ENCODE measurements around the gene GPD2. TPM values are rescaled to one million over a fixed set of nuclear protein-coding genes. Genes with fewer than 3 reads are reported as not detected.

GPD2 gene
- total RNA-seq, 1 experiment from 2014 or later = not detected

GRCh38 chr2:156622491-156622890 is 186.3 kb downstream of the GPD2 start:
- Histone ChIP-seq H3K79me2 (ENCODE audit: low read length) (no peaks in the 10 kb centered on the region), H3K4me3 (ENCODE audit: low read length) (no peak overlapping the region), H3K9ac (ENCODE audit: low read length) (no peak overlapping the region), H3K9me2 (replicated peaks; ENCODE audit: insufficient read depth, low read length) (no peaks in the 10 kb centered on the region), H3K4me2 (ENCODE audit: low read depth, low read length, poor library complexity, severe bottlenecking) (no peak overlapping the region), H3K9me3 (ENCODE audit: low read length) (peaks cover 11% of the 10 kb centered on the region), H3K4me1 (ENCODE audit: low read length) (no peaks in the 10 kb centered on the region), H2AFZ (ENCODE audit: low read length) (no peak overlapping the region), H3K27me3 (ENCODE audit: low read length) (no peaks in the 10 kb centered on the region), H4K20me1 (ENCODE audit: insufficient read depth, low read depth, low read length) (no peaks in the 10 kb centered on the region), H3K36me3 (ENCODE audit: insufficient read depth, low read length) (no peaks in the 10 kb centered on the region), H3K27ac (ENCODE audit: low read length) (no peak overlapping the region)
- no peak for DNase-seq

- H4K20me1 ChIP-seq (ENCODE audit: insufficient read depth, low read depth, low read length) = no peaks in the 10 kb centered on the region
- no peak overlapping the region for H3K4me3 ChIP-seq (ENCODE audit: low read length)
- no peak overlapping the region for H2AFZ ChIP-seq (ENCODE audit: low read length)
- H3K27ac ChIP-seq (ENCODE audit: low read length) = no peak overlapping the region
- no peaks in the 10 kb centered on the region for H3K9me2 ChIP-seq (replicated peaks; ENCODE audit: insufficient read depth, low read length)
- no peak for DNase-seq
- no peaks in the 10 kb centered on the region for H3K4me1 ChIP-seq (ENCODE audit: low read length)
- no peak overlapping the region for H3K9ac ChIP-seq (ENCODE audit: low read length)
- no peaks in the 10 kb centered on the region for H3K27me3 ChIP-seq (ENCODE audit: low read length)
- H3K9me3 ChIP-seq (ENCODE audit: low read length) = peaks cover 23% of the 10 kb centered on the region
- no peaks in the 10 kb centered on the region for H3K36me3 ChIP-seq (ENCODE audit: insufficient read depth, low read length)
- H3K79me2 ChIP-seq (ENCODE audit: low read length) = no peaks in the 10 kb centered on the region
- H3K4me2 ChIP-seq (ENCODE audit: low read depth, low read length, poor library complexity, severe bottlenecking) = no peak overlapping the region
These were observed 189.4 kb downstream of the GPD2 start for GRCh38 chr2:156625360-156626170.

GRCh38 chr2:156626931-156627330 is 190.8 kb downstream of the GPD2 start:
- Histone ChIP-seq H3K4me2 (ENCODE audit: low read depth, low read length, poor library complexity, severe bottlenecking) (no peak overlapping the region), H3K9ac (ENCODE audit: low read length) (no peak overlapping the region), H4K20me1 (ENCODE audit: insufficient read depth, low read depth, low read length) (no peaks in the 10 kb centered on the region), H3K4me1 (ENCODE audit: low read length) (no peaks in the 10 kb centered on the region), H3K9me3 (ENCODE audit: low read length) (peaks cover 20% of the 10 kb centered on the region), H3K27ac (ENCODE audit: low read length) (no peak overlapping the region), H3K4me3 (ENCODE audit: low read length) (no peak overlapping the region), H3K9me2 (replicated peaks; ENCODE audit: insufficient read depth, low read length) (no peaks in the 10 kb centered on the region), H3K27me3 (ENCODE audit: low read length) (no peaks in the 10 kb centered on the region), H3K36me3 (ENCODE audit: insufficient read depth, low read length) (no peaks in the 10 kb centered on the region), H3K79me2 (ENCODE audit: low read length) (no peaks in the 10 kb centered on the region), H2AFZ (ENCODE audit: low read length) (no peak overlapping the region)
- DNase-seq = no peak

DNA sequence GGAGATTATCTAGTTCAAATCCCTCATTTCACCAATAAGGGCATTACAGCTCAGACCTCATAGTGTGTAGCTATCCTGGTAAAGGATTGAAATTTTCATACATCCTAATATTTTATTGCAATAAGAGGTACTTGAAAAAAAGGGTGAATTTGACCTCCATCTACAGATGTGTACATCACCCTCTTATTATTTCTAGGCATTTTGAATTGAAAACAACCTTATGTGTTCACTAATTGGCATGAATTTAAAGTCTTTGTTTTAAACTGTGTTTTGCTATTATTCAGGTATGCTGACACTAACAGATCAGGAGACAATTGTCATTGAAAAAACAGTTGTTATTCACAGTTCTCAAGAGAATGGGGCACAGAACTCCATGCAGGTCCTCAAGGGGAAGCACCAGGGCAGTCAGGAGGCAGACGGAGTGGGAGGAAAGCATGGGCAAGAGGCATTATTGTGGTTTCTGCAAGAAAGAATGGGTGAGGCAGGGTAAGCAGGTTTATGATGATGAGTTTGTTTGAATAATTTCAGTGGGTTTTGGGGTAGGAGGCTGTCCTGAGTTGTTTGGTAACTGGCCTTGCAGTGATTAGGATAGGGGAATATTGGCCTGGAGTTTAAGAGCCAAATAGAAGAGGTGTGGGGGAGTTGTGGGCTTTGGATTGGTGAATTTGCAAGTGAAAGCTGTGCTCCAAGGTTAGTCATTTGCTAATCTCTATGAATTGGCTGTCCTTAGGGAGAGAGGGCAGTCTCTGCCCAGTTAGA is 194.6 kb downstream of the GPD2 start:
- Histone ChIP-seq H2AFZ (ENCODE audit: low read length) (no peak overlapping the region), H3K9me3 (ENCODE audit: low read length) (peaks cover 25% of the 10 kb centered on the region), H3K36me3 (ENCODE audit: insufficient read depth, low read length) (no peaks in the 10 kb centered on the region), H3K79me2 (ENCODE audit: low read length) (no peaks in the 10 kb centered on the region), H3K9me2 (replicated peaks; ENCODE audit: insufficient read depth, low read length) (no peaks in the 10 kb centered on the region), H4K20me1 (ENCODE audit: insufficient read depth, low read depth, low read length) (no peaks in the 10 kb centered on the region), H3K27ac (ENCODE audit: low read length) (no peak overlapping the region), H3K27me3 (ENCODE audit: low read length) (no peaks in the 10 kb centered on the region), H3K4me1 (ENCODE audit: low read length) (no peaks in the 10 kb centered on the region), H3K9ac (ENCODE audit: low read length) (no peak overlapping the region), H3K4me3 (ENCODE audit: low read length) (no peak overlapping the region), H3K4me2 (ENCODE audit: low read depth, low read length, poor library complexity, severe bottlenecking) (no peak overlapping the region)
- no peak for DNase-seq

DNA sequence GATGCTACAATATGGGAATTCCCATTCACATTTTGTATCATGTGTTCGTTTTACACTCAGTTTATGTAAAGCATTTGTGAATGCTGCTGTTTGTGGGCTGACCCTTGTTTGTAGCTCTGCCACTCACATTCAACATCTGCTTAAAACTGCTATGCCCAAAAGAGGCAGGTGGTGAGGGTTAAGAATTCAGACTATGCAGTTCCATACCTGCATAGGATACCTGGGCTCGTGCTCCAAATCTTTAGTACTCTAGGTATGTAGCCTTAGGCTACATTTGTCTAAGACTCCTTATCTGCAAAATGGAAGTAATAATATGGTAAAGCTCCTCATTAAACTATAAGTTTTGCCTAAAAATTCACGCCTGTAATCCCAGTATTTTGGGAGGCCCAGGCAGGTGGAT is 199.5 kb downstream of the GPD2 start:
- Histone ChIP-seq H3K27ac (ENCODE audit: low read length) (no peak overlapping the region), H3K9ac (ENCODE audit: low read length) (no peak overlapping the region), H3K4me2 (ENCODE audit: low read depth, low read length, poor library complexity, severe bottlenecking) (no peak overlapping the region), H4K20me1 (ENCODE audit: insufficient read depth, low read depth, low read length) (no peaks in the 10 kb centered on the region), H3K27me3 (ENCODE audit: low read length) (no peaks in the 10 kb centered on the region), H3K4me3 (ENCODE audit: low read length) (no peak overlapping the region), H2AFZ (ENCODE audit: low read length) (no peak overlapping the region), H3K79me2 (ENCODE audit: low read length) (no peaks in the 10 kb centered on the region), H3K9me3 (ENCODE audit: low read length) (peaks cover 14% of the 10 kb centered on the region), H3K4me1 (ENCODE audit: low read length) (no peaks in the 10 kb centered on the region), H3K36me3 (ENCODE audit: insufficient read depth, low read length) (no peaks in the 10 kb centered on the region), H3K9me2 (replicated peaks; ENCODE audit: insufficient read depth, low read length) (no peaks in the 10 kb centered on the region)
- no peak for DNase-seq

Other genes starting within 250 kb of the GPD2 start
- 0.40 TPM in 1 of 2 replicates, not detected in the other for gene NR4A2, start 103.7 kb upstream of the GPD2 start, total RNA-seq (2014; rRNA removed; shearing (Covaris generic); ENCODE audit: low replicate concordance)